ENCODE data around the gene AKR1B15. TPM values are rescaled to one million over a fixed set of nuclear protein-coding genes. Genes with fewer than 3 reads are reported as not detected.

Gene AKR1B15
- total RNA-seq, 1 experiment from 2014 or later = not detected

DNA sequence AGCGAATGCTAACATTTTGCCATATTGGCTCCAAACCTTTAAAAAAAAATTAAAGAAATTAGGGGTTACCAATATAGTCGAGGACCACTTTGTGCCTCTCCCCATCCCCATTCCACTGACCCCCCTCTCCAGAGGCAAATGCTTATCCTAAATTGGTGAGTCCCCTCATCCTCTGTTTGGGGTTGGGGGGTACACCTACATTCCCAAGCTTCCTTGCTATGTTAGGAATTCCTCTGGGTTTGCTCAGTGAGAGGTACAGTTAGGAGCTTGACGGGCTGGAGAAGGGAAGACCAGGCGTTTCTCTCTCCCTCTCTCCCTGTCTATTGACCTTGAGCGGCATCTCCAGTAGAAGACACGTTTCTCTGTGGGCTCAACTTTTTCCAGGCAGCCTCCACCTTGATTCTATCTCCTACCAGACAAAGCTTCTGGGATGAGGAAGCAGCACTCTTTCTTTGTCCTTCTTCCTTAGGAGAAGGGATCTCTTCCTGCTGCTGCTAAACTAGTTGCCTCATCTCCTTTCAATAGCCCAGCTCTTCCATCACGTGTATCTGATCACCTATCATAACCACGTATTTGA is 6.6 kb upstream of the AKR1B15 start:
- no peak overlapping the region for H3K4me3 ChIP-seq (ENCODE audit: low read depth, low read length)
- H3K9me3 Mint-ChIP-seq (ENCODE audit: unreplicated experiment) = no peaks in the 10 kb centered on the region
- H3K4me3 Mint-ChIP-seq (ENCODE audit: unreplicated experiment) = no peak overlapping the region
- no peak for DNase-seq
- no TSS peak for BruUV-seq (replicated peaks)
- ChIA-PET CTCF (no interaction called here), POLR2A (no interaction called here)
- intact Hi-C loops (cut with micrococcal nuclease; ENCODE audit: unreplicated experiment) = no loop called here
- H3K9me3 ChIP-seq = no peaks in the 10 kb centered on the region
- H3K27me3 Mint-ChIP-seq (ENCODE audit: insufficient read depth, unreplicated experiment) = peaks cover 15% of the 10 kb centered on the region
- H3K36me3 ChIP-seq (ENCODE audit: control insufficient read depth, insufficient read depth, low read length) = no peaks in the 10 kb centered on the region
- H3K4me1 ChIP-seq = no peaks in the 10 kb centered on the region
- no peaks in the 10 kb centered on the region for H3K27me3 ChIP-seq (replicated peaks; ENCODE audit: control insufficient read depth, insufficient read depth, low read length)
- no peak overlapping the region for H3K27ac Mint-ChIP-seq (ENCODE audit: unreplicated experiment)
- H3K4me1 Mint-ChIP-seq (ENCODE audit: low read depth, unreplicated experiment) = no peaks in the 10 kb centered on the region
- H3K36me3 Mint-ChIP-seq (ENCODE audit: insufficient read depth, unreplicated experiment) = no peaks in the 10 kb centered on the region
- TF ChIP-seq, protein P1, sequence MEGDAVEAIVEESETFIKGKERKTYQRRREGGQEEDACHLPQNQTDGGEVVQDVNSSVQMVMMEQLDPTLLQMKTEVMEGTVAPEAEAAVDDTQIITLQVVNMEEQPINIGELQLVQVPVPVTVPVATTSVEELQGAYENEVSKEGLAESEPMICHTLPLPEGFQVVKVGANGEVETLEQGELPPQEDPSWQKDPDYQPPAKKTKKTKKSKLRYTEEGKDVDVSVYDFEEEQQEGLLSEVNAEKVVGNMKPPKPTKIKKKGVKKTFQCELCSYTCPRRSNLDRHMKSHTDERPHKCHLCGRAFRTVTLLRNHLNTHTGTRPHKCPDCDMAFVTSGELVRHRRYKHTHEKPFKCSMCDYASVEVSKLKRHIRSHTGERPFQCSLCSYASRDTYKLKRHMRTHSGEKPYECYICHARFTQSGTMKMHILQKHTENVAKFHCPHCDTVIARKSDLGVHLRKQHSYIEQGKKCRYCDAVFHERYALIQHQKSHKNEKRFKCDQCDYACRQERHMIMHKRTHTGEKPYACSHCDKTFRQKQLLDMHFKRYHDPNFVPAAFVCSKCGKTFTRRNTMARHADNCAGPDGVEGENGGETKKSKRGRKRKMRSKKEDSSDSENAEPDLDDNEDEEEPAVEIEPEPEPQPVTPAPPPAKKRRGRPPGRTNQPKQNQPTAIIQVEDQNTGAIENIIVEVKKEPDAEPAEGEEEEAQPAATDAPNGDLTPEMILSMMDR (IDR thresholded peaks at IDR 0.05; ENCODE audit: insufficient read depth in 1 of 2, low read depth in 1 of 2, low read length in 1 of 2, severe bottlenecking in 1 of 2, unreplicated experiment in 1 of 2) = no peak

DNA sequence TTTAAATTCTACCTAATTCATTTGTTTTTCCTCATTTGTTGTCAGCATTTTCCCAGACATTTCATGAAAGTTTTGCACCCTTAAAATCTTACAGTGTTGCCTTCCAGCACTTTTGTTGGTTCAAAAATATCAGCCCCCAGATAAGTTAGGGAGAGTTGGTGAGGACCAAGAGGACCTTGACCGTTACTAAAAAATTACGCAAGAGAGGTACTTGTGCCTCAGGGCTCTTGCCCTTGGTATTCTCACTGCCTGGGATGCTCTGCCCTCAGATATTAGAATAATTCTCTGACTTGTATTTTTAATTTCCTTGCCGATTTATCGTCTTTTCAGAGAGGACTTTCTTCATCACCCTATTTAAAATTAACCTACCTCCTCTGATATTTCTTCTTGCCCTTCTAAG is 3.5 kb upstream of the AKR1B15 start:
- Mint-ChIP-seq H3K4me3 (ENCODE audit: unreplicated experiment) (no peak overlapping the region), H3K36me3 (ENCODE audit: insufficient read depth, unreplicated experiment) (no peaks in the 10 kb centered on the region), H3K9me3 (ENCODE audit: unreplicated experiment) (no peaks in the 10 kb centered on the region), H3K27me3 (ENCODE audit: insufficient read depth, unreplicated experiment) (peaks cover 14% of the 10 kb centered on the region), H3K27ac (ENCODE audit: unreplicated experiment) (no peak overlapping the region), H3K4me1 (ENCODE audit: low read depth, unreplicated experiment) (no peaks in the 10 kb centered on the region)
- Histone ChIP-seq H3K4me3 (ENCODE audit: low read depth, low read length) (no peak overlapping the region), H3K27me3 (replicated peaks; ENCODE audit: control insufficient read depth, insufficient read depth, low read length) (no peaks in the 10 kb centered on the region), H3K4me1 (no peaks in the 10 kb centered on the region), H3K36me3 (ENCODE audit: control insufficient read depth, insufficient read depth, low read length) (no peaks in the 10 kb centered on the region), H3K9me3 (no peaks in the 10 kb centered on the region)
- DNase-seq = no peak
- POLR2A ChIA-PET = no interaction called here
- no TSS peak for BruUV-seq (replicated peaks)
- TF ChIP-seq, protein P1 (IDR thresholded peaks at IDR 0.05; ENCODE audit: insufficient read depth in 1 of 2, low read depth in 1 of 2, low read length in 1 of 2, severe bottlenecking in 1 of 2, unreplicated experiment in 1 of 2) = no peak
- intact Hi-C loops (cut with micrococcal nuclease; ENCODE audit: unreplicated experiment) = no loop called here
- CTCF ChIA-PET = no interaction called here

DNA sequence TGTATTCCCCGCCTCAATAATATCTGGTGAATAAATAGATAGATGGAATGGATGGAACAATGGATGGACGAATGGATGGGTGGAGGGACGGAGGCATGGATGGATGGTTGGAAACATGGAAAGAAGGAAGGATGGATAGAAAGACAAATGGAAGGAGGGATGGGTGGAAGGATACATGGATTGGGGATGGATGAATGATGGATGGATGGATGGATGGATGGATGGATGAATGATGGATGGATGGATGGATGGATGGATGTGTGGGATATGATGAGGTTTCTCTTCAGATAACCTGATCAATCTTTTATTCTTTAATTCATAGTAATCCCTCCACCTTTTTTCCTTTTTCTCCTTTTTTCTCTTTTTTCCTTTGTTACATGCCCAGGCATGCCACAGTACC is 3.0 kb upstream of the AKR1B15 start:
- Mint-ChIP-seq H3K27ac (ENCODE audit: unreplicated experiment) (no peak overlapping the region), H3K27me3 (ENCODE audit: insufficient read depth, unreplicated experiment) (peaks cover 15% of the 10 kb centered on the region), H3K4me1 (ENCODE audit: low read depth, unreplicated experiment) (no peaks in the 10 kb centered on the region), H3K36me3 (ENCODE audit: insufficient read depth, unreplicated experiment) (no peaks in the 10 kb centered on the region), H3K9me3 (ENCODE audit: unreplicated experiment) (no peaks in the 10 kb centered on the region), H3K4me3 (ENCODE audit: unreplicated experiment) (no peak overlapping the region)
- no peak for DNase-seq
- ChIA-PET CTCF (interaction anchor here (3.7 kb wide), 1 partner anchor 113 kb away, joined by 39 read pairs; no protein-coding TSS in a partner anchor), POLR2A (no interaction called here)
- Histone ChIP-seq H3K27me3 (replicated peaks; ENCODE audit: control insufficient read depth, insufficient read depth, low read length) (no peaks in the 10 kb centered on the region), H3K36me3 (ENCODE audit: control insufficient read depth, insufficient read depth, low read length) (no peaks in the 10 kb centered on the region), H3K4me1 (no peaks in the 10 kb centered on the region), H3K4me3 (ENCODE audit: low read depth, low read length) (no peak overlapping the region), H3K9me3 (no peaks in the 10 kb centered on the region)
- intact Hi-C loops (cut with micrococcal nuclease; ENCODE audit: unreplicated experiment) = no loop called here
- TF ChIP-seq, protein P1 (IDR thresholded peaks at IDR 0.05; ENCODE audit: insufficient read depth in 1 of 2, low read depth in 1 of 2, low read length in 1 of 2, severe bottlenecking in 1 of 2, unreplicated experiment in 1 of 2) = no peak
- BruUV-seq (replicated peaks) = no TSS peak

Data from Caco-2 (cell line).